Activated CD8-positive, alpha-beta memory T cell treated with anti-CD3 and anti-CD28 coated beads for 36 hours (primary cell): ENCODE measurements around the gene TIMM21. TPM values are rescaled to one million over a fixed set of nuclear protein-coding genes. Genes with fewer than 3 reads are reported as not detected.

Source experiments
- CTCF ChIA-PET: fragments of 350-600 bp; sonication (Branson Sonifier 250); formaldehyde crosslinking; loops from one replicate; lab custom pipeline; 2021; ENCODE audit warnings: antibody characterized with exemption; lab: Charles Lee
- POLR2A ChIA-PET: fragments of 350-600 bp; sonication (Branson Sonifier 250); formaldehyde crosslinking; loops from one replicate; lab custom pipeline; 2021; ENCODE audit warnings: antibody characterized with exemption; lab: Charles Lee
- total RNA-seq, 2 experiments: library from RNA; stranded (reverse); gene quantifications; one replicate each; pipeline ENCODE4 v1.2.3, GENCODE V29; 2021

Gene TIMM21
- total RNA-seq, 2 experiments from 2014 or later: 66.4 to 74.7 TPM

DNA sequence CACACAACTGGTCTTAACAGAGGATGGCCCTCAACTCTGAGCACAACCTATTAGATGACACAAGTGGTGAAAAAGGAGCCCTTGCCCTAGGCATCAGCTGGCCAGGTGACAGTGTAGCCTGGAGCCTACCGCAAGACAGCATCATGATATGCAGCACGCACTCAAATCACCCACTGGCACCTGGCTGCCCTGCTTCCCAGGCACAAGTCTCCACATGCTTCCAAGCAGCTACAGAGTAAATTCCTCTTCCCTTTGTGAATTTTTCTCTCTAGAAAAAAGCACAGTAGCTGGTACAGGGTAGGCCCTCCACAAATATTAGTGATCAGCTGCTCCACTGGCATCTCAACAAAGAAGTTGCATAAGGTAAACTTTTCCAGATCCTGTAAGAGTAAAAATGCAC lies 6.7 kb upstream of the TIMM21 start:
- POLR2A ChIA-PET: no interaction called here
- CTCF ChIA-PET: interaction anchor here (0.6 kb wide), 1 partner anchor 641 kb away, joined by 3 read pairs; no protein-coding TSS in a partner anchor

DNA sequence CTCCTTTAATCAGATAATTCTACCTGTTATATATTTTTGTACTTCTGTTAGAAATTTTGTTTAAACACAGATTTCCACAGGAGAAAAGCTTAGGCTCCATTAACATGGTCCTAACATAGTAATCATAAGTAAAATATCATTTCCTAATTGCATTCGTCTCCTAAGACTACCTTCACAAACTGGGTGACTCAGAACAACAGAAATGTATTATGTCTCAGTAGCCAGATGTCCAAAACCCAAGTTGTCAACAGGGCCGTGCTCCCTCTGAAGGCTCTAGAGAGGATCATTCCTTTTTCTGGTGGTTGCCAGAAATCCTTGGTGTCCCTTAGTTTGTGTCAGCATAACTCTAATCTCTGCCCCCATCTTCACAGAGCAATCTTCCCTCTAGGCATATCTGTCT lies 6.1 kb upstream of the TIMM21 start:
- POLR2A ChIA-PET: no interaction called here
- CTCF ChIA-PET: interaction anchor here (0.6 kb wide), 1 partner anchor 640 kb away, joined by 3 read pairs; no protein-coding TSS in a partner anchor

DNA sequence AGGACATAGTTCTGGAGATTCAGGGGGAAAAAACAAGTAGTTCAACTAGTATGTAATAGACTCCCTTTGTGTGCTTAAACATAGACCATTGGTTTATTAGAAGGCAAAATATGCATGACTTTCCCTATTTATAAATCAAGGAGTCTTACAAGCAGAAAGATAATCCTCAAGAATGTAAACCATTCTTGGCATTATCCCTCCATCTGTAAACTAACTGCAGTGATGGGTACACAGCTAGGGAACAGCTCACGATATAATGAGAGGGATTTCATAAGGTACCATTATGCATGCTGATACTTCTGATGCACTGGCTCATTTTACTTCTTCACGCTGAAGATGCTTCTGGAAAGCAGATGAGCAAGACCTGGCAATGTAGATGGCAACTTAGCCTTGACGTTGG lies 1.6 kb upstream of the TIMM21 start:
- POLR2A ChIA-PET: interaction anchor here (0.6 kb wide), 1 partner anchor 61 kb away, joined by 3 read pairs; no protein-coding TSS in a partner anchor
- CTCF ChIA-PET: no interaction called here

DNA sequence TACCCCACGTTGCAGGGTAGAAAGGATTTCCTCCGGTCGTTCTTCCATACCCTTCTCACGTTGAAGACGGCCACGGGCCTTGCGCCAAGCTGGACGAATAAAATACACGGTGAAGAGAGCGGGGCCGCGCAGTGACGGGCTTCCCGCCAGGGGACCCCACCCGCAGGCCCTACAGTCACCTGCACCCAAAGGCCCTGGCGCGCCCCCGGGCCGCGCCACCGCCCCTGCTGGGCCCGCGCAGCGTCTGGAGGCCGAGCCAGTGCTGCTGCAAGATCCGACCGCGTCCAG lies 888 bp upstream of the TIMM21 start:
- ChIA-PET CTCF (no interaction called here), POLR2A (interaction anchor here (0.6 kb wide), 1 partner anchor 62 kb away, joined by 3 read pairs; no protein-coding TSS in a partner anchor)

DNA sequence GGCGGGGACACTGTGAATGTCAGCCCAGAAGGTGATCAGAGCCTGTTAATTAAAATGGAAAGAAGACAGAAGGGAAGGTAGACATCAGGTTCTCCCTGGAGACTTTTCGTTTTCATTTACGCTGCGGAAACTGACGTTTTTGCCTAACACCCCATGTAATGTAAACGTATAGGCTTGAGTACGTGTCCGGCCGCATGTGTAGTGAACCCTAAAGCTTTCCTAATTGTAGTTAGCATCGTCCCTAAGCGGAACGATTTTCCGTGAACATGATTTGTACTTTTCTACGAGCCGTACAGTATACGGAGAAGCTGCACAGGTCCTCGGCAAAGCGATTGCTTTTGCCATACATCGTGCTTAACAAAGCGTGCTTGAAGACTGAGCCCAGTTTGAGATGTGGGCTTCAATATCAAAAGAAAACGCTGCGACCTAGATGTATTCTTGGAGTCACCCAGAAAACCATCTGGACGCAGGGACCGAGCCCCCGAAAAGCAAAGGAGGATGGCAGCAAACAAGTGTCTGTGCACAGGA lies 284 bp downstream of the TIMM21 start:
- POLR2A ChIA-PET: no interaction called here
- CTCF ChIA-PET: no interaction called here

DNA sequence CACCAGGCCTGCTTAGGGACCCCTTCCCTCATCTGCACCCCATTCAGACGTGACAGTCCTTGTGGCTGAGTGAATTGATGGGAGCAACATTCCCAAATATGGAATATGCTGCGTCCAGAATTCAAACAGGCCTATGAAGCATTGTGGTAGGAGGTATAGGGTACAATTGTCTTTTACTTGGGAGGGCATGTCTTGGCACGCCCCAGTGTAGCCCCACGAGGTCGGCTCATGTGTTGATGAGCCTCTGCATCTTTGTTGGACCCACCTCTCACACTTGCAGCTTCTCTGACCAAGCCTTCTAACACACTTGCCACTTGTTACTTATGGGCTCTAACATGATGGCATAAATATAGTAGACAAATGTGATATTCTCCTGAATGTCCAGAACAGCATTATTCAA lies 1.6 kb downstream of the TIMM21 start:
- CTCF ChIA-PET: no interaction called here
- POLR2A ChIA-PET: no interaction called here

DNA sequence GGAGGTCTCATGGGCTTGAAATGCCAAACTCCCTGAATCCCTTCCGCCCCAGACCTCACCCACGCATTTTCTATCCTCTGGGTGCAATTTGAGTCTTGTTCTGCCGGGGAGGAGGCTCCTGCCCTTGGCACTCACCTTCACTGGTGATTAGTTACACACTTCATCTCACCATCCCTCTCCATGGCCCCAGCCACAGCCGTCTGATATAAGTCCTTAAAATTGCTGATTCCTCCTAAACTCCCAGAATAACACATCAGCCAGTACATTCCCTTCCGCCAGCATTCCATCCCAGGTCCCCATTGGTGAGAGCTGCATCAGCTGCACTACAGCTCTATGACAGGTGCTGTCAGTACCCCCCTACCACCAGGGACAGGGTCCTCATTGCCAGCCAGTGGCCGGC lies 3.9 kb downstream of the TIMM21 start:
- POLR2A ChIA-PET: no interaction called here
- CTCF ChIA-PET: no interaction called here

DNA sequence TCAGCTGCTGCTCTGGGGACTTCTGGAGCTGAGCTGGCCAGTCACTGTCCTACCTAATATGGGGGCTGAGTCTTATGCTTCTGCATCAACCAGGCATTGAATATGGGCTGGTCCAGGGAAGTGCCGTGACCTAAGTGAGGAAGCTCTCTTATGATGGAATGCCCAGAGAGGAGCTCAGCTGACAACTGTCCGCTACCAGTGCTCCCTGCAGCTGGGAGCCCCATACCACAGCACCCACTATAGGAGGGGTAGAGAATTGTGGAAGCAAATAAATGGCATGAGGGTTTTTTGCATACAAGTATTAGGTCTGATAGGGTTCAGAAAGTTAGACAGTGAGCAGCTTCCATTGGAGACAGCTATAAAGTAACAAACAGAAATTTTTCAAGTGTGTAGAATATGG lies 4.5 kb downstream of the TIMM21 start:
- POLR2A ChIA-PET: no interaction called here
- CTCF ChIA-PET: no interaction called here

DNA sequence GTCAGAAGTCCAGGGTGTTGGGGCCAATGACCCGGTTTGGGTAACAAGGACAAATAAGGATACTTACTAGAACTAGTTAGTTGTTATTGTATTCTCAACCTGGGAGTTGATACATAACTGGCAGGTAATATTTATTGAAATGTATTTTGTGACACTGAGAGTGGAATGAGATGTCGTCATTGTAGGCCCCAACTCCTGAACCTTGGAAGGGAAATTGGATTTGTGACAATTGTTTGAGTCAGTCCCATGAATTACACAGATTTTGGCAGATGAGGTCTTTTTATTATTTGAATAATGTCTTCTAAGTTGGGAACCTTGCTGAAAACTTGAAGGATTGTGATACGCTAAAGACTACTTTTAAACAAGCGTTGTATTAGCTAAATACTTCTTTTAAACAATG lies 5.1 kb downstream of the TIMM21 start:
- CTCF ChIA-PET: no interaction called here
- POLR2A ChIA-PET: no interaction called here

DNA sequence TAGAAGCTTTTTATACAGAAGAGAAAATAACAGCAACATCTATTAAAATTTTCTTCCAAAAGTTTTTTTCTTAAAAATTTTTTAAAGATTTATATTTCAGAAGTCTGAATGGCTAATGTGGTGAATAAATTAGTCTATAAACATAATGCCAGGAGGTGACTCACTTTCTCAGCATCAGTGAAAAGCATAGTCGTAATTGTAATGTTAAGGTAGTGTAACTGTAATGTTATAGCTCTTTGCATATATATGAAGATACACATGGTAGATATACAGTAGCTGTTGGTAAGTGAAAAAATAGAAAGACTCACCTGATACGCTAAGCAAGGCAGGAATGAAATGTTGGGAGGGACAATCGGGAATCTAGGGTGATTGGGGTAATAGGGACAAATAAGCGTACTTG lies 5.5 kb downstream of the TIMM21 start:
- ChIA-PET CTCF (no interaction called here), POLR2A (no interaction called here)

DNA sequence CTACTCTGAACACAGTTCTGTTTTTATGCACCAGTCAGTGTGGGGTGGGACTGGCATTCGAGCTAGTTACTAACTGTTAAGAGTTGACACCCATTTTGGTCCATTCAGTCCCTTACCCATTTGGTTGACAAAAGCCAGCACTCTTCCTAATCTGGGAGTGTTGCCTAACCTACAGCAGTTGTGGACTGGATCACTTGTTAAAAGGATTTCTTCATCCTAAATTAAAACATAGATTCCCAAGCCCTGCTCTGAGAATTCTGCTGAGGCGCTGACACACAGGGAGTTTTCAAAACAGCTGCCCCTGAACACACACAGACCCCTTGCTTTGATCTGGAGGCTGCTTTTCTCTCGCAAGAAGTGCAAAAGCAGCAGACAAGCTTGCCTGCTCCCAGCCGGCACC lies 6.4 kb downstream of the TIMM21 start:
- ChIA-PET CTCF (no interaction called here), POLR2A (no interaction called here)

DNA sequence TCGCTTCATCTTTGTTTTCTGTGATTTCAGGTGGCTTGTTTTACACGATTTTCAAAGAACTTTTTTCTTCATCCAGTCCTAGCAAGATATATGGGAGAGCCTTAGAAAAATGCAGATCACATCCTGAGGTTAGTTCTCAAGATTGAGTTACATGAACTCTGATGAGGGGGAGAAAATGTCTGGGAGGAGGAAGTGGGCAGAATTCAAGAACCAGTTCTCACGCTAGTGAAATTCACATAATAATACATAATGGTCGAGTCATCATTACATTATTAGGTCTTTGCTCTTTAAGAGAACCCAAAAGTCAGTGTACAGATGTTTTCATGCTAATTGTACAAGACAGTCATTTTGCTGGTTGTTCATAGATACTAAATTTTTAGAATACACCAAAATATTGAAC lies 7.0 kb downstream of the TIMM21 start:
- CTCF ChIA-PET: no interaction called here
- POLR2A ChIA-PET: no interaction called here

DNA sequence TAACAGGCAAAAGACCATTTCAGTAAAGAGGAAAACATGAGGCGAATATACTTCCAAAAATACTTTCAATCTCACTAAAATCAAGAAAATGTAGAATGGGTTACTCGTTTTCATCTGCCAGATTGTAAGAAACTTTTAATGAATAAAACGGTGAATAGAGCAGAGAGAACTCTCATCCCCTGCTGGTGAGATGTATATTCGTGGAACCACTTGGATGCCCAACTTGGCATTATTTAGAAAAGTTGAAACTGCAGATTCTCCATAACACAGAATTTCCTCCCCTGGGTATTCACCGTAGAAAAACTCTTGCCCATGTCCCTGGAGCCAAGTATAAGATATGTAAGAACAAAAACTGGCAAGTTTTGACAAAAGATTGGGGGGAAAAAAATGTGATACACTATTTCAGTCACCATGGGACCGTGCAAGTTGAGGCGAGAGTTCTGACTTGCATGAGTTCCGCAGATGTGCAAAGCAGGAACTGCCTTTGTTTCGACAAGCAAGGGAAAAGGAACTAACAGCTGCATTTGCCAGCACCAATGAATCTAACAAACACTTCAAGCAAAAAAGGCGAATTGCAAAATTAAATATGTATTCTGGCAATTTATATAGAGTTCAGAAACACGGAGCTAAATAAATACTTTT lies 14.8 kb downstream of the TIMM21 start:
- POLR2A ChIA-PET: no interaction called here
- CTCF ChIA-PET: no interaction called here

DNA sequence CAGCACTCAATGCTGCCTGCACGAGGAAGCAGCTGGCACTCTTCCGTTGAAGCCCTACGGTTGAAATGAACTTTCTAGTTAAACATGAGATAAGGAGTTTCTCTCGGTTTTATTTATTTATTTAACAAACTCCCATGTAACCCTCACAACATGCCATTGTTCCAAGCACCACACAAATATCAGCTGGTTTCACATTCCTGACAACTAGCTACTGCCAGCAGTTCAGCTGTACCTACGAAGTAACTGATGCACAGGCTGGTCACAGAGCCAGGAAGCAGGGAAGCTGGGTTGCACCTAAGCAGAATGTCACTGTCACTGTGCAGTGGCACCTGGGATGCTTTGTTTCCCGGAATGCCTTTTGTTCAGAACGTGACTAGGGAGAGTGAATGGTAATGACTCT lies 18.1 kb downstream of the TIMM21 start:
- CTCF ChIA-PET: interaction anchor here (0.9 kb wide), 1 partner anchor 11 kb away, joined by 3 read pairs; no protein-coding TSS in a partner anchor
- POLR2A ChIA-PET: no interaction called here

DNA sequence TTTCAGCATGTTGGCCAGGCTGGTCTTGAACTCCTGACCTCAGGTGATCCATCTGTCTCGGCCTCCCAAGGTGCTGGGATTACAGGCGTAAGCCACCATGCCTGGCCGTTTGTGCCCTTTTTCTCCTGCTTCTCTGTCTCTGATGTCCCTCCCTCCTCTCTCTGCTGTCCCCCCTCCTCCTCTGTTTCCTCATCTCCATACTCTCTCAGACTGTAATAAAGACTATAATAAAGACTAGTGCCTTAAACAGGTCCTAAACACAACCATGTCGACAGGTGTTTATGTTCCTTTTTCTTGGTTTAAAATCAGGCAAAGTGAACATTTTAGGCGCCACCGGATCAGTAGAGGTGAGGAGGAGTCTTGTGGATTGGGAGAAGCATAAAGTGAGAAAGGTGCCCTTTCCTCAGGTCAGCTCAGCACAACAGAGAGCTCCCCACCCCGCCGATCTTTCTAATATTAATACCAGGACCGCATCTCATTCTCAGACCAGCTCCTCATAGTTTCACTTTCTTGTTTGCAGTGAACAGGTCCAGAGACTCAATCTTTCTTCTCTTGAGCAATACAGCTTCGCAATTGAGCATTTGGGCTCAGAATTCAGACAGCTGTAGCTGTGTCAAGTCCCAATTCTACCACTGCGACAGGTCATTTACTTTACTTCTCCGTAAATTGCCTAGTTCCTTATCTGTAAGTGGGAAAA lies 23.7 kb downstream of the TIMM21 start:
- POLR2A ChIA-PET: no interaction called here
- CTCF ChIA-PET: no interaction called here

DNA sequence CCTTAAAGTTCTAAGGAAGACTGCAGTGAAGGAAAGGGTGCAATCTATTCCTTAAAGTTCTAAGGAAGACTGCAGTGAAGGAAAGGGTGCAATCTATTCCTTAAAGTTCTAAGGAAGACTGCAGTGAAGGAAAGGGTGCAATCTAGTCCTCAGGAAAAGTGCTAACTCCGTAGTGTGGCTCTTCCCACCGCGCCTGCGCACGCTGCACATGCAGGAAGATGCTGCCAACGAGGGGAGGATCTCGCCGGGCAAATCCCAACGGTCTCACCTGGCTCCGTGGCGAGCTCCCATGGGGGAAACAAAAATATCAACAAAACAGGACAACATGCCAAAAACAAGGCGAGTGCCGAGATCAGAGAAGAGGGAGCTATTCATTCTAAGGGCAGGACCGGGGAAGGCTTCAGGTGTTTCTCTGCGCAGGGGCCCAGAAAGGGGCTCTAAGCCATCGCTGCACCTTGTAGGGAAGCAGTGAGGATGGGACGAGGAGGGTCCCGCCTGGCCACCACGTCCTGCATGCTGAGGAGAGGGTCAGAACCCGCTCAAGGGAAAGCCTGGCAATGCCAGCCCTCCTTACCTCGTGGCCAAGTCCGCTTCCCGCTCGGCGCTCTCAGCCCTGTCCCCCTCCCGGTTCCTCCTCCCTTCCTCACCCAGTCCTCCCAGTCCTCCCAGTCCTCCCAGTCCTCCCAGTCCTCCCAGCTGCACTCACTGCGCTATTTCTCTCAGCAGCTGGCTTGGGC lies 24.5 kb downstream of the TIMM21 start:
- POLR2A ChIA-PET: no interaction called here
- CTCF ChIA-PET: no interaction called here

DNA sequence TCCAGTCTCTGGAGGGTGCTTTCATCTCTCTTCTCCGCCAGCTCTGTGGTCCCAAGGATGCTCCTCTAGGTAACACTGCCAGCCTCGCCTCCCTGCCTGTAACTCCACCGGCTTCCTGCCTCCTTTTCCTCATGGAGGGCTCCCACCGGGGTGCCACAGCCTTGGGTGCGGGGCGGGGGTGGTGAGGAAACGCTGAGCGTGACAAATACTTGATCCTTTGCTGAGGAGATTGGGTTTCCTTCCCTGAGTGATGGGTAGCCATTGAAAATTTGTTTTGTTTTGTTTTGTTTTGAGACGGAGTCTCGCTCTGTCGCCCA lies 25.1 kb downstream of the TIMM21 start:
- POLR2A ChIA-PET: no interaction called here

DNA sequence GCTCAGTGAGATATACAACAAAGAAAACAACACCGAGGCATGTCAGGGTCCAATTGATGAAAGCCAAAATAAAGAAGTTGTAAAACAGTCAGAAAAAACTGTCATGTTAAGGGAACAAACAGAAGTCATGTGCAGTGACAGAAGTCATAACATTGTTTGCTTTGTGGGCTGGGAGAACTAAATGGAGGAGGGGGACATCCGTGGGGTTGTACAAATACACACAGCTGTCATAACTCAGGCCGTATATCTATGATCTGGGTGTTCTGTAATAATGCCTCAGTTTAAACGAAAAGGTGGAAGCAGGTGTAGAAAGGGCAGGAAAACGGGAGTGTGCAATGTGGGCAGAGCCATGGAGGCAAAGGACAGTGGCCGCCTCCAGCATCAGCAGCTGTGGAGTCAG lies 27.3 kb downstream of the TIMM21 start:
- ChIA-PET CTCF (no interaction called here), POLR2A (no interaction called here)

More for the DNA sequence above, 25.1 kb downstream of the TIMM21 start:
- CTCF ChIA-PET: no interaction called here

DNA sequence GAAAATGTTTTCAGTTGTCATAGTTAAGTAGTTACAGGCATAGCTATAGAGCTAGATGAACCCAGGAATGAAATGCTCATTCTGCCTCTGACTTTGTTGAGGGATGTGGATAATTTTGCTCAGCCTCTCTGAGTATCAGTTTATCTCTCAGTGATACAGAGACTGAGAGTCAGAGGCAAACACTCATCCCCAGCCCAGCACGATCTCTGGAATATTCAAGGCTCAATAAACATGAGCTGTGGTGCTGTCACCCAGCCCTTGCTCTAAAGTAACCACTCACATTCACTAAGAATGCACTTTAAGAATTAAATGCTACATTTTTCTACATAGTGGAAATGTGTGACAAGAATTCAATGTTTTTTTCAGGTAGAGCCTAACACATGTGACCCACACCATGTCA lies 30.6 kb downstream of the TIMM21 start:
- ChIA-PET POLR2A (no interaction called here), CTCF (interaction anchor here (0.7 kb wide), 1 partner anchor 97 kb away, joined by 3 read pairs; no protein-coding TSS in a partner anchor)

DNA sequence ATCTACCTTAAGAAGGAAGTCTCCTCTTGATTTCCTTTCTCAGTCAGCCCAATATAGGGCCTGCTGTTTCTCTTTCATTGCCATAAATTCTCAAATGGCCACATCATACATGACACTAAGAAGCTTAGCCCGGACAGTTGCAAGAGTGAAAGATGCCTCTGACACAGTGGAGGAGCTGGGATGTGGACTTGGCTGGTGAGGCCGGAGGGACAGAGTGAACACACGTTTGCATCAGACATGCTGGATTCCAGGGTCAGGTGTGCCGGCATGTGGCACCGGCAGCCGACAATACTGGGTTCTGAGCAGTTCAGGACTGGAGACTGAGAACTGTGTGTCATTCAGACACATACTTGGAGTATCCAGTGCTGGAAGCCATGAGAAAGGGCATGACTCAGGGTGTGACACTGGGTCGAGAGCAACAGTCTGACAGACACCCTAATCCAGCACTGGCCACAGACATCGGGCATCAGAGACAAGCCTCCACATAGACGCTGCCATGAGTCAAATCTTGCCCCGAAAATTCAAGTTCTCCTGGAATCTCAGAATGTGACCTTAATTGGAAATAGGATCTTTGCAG lies 31.4 kb downstream of the TIMM21 start:
- ChIA-PET POLR2A (no interaction called here), CTCF (no interaction called here)
